Activated T-cell treated with anti-CD3 and anti-CD28 coated beads for 4 hours (primary cell): ENCODE measurements around the gene CHST8.

ENCODE experiments used
- DNase-seq: peaks from one replicate; pipeline ENCODE4 v3.0.0-alpha.2; 2020

CHST8 gene

DNA sequence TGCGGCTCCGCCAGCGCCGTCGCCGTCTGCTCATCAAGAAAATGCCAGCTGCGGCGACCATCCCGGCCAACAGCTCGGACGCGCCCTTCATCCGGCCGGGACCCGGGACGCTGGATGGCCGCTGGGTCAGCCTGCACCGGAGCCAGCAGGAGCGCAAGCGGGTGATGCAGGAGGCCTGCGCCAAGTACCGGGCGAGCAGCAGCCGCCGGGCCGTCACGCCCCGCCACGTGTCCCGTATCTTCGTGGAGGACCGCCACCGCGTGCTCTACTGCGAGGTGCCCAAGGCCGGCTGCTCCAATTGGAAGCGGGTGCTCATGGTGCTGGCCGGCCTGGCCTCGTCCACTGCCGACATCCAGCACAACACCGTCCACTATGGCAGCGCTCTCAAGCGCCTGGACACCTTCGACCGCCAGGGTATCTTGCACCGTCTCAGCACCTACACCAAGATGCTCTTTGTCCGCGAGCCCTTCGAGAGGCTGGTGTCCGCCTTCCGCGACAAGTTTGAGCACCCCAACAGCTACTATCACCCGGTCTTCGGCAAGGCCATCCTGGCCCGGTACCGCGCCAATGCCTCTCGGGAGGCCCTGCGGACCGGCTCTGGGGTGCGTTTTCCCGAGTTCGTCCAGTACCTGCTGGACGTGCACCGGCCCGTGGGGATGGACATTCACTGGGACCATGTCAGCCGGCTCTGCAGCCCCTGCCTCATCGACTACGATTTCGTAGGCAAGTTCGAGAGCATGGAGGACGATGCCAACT, 150.5 kb downstream of the CHST8 start:
- DNase-seq = no peak

DNA sequence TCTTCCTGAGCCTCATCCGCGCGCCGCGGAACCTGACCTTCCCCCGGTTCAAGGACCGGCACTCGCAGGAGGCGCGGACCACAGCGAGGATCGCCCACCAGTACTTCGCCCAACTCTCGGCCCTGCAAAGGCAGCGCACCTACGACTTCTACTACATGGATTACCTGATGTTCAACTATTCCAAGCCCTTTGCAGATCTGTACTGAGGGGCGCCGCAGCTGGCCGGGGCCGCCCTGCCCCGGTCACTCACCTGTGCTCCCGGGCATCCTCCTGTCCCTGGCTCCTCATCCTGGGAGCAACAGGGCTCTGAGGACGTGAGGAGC, 151.1 kb downstream of the CHST8 start:
- no peak for DNase-seq

DNA sequence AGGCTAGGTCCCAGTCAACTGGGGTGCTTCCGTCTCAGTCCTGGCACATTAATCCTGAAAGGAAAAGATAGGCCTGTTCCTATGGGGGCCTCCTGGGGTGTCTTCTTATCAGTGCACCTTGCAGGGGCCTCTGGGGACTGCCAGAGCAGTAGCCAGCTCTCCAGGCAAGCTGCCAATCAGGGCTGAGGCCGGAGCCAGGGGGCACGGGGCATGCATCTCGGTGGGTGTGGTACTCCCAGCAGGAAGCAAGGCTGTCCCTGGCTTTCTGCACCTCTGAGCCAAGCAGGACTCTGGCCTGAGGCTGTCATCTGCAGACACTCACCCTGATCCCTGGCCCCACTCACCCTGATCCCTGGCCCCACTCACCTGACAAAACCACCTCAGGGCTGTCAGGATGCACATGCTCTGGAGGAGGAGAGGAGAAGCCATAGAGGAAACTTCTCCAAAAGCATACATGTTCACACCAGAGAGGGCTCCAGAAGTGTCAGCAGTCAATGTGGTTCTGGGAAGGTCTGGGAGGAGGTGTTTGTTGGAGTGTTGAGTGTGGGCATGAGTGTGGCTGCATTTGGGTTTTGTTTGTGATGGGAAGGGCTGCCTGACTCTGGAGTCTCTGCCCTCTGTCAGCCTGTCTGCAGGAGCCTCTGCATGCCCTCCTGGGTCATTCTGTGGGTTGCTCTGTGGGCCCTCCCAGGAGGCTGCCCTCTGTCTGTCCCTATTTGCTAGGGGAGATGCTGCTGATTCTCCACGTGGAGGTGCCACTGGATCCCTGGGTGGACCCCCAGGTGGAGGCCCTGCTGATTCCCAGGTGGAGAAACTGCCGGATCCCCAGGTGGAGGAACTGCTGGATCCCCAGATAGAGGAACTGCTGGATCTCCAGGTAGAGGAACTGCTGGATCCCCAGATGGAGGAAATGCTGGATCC, 152.2 kb downstream of the CHST8 start:
- DNase-seq = no peak

GRCh38 chr19:33774751-33775150, 153.0 kb downstream of the CHST8 start:
- DNase-seq = no peak

DNA sequence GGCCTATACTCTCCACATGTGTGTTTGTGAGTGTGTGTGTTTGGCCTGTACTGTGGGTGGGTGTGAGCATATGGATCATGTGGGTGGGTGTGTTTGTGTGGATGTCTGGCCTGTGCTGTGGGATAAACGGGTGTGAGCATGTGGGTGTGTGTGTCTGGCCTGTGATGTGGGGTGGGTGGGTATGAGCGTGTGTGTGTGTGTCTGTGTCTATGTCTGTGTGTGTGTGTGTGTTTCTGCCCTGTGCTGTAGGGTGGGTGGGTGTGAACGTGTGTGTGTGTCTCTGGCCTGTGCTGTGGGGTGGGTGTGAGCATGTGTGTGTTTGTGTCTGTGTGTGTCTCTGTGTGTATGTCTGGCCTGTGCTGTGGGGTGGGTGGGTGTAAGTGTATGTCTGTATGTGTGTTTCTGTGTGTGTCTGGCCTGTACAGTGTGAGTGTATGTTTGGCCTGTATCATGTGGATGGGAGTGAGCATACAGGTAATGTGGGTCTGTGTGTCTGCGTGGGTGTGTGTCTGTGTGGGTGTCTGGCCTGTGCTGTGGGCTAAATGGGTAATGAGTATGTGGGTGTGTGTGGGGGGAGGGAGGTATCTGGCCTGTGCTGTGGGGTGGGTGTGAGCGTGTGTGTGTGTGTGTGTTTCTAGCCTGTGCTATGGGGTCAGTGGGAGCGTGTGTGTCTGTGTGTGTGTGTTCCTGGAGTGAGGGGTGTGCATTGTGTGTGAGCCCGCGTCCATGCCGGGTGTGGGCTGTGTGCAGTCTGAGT, 154.2 kb downstream of the CHST8 start:
- DNase-seq = no peak

- no peak for DNase-seq
These were observed 155.6 kb downstream of the CHST8 start for GRCh38 chr19:33777351-33777750.

GRCh38 chr19:33777753-33778088, 156.0 kb downstream of the CHST8 start:
- no peak for DNase-seq

DNA sequence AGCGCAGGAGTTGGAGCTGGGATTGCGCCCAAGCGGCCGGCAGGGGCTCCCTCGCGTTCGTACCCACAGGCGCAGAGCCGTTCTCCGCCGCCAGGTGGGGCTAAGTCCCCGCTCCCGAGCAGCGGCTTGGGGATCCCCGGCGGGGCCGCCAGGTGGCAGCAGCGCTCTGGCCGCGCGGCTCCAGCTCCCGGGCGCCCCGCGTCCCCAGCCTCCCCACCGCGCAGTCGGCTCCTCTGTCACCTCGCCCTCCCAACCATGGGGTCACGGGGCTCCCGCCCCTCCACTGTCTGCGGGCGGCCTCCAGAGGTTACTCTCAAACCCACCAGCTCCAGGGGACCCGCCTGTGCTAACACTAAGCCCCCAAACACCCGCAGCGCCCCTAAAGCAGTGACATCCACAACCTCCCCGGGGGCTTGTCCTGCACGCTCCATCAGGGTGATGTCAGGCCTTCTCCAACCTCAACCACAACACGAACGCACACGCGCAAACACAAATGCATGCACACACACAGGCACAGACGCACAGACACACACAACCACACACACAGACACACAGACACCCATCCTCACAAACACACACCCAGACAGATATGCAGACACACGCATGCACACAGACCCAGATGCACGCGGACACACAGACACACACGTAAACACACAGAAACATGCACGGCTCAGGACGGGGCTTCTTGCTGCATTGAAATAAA, 156.5 kb downstream of the CHST8 start:
- DNase-seq = peak; percentile 76

- no peak for DNase-seq
These were observed 158.1 kb downstream of the CHST8 start for GRCh38 chr19:33779849-33780248.

DNA sequence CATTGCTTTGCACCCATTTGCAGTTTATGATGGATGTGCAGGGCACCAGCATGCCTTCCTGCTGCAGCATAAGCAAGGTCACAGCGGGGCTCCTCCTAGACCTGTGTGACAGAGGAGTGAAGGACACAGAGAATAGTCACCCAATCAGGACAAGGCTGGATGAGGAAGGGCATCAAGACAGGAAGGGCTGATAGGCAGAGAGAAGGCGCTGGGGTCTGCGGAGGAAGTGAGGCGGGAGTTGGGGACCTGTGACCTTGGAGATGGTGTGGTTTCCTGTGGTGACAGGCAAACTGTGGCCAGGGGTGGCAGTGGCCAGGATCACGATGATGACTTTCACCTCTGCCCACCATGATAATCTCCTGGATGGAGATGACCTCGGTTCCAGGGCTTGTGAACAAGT, 158.5 kb downstream of the CHST8 start:
- no peak for DNase-seq

- DNase-seq = no peak
These were observed 159.0 kb downstream of the CHST8 start for GRCh38 chr19:33780746-33781145.

GRCh38 chr19:33781415-33781935, 159.7 kb downstream of the CHST8 start:
- DNase-seq = no peak

DNA sequence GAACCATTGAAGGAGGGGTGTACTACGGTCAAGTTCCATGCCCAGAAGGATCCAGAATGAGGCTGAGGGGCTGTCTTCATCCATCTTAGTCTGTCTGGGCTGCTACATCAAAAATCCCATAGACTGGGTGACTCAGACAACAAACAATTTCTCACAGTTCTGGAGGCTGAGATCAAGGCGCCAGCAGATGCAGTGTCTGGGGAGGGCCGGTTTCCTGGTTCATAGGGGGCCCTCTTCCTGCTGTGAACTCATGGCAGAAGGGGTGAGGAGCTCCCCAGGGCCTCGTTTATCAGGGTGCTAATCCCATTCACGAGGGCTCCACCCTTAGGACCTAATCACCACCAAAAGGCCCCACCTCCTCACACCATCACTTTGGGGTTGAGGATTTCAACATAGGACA, 160.2 kb downstream of the CHST8 start:
- no peak for DNase-seq

DNA sequence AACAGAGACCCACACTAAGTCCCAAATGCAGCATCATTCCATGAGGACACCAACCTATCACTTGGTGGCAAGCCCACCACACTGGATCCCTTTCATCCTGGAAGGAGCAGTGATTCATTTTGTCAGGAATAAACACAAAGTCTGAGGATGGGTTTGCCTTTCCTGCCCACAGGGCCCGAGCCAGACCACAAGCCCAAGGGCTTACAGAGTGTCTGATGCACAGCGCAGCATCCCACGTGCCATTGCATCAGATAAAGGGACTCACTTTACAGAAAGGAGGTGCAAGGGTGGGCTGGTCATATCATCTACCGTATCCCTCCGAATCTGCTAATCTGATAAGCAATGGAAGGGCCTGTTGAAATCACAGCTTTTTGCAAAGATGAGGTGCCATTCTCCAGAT, 162.7 kb downstream of the CHST8 start:
- no peak for DNase-seq

DNA sequence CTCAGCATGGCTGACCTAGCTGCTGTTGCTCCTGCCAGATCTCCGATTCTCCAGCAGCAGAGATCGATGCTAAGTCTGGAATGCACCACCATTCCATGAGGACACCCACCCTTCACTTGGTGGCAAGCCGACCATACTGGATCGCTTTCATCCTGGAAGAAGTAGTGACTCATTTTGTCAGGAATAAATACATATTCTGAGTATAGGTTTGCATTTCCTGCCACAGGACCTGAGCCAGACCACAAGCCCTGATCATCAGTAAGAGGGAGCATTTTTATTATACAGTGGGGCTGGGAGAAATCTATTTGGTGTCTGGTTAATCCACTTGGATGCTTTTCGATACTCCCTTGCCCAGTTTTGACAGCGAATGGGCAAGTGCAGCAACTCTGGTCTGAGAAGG, 164.0 kb downstream of the CHST8 start:
- no peak for DNase-seq

- DNase-seq = no peak
These were observed 166.9 kb downstream of the CHST8 start for GRCh38 chr19:33788676-33789075.

DNA sequence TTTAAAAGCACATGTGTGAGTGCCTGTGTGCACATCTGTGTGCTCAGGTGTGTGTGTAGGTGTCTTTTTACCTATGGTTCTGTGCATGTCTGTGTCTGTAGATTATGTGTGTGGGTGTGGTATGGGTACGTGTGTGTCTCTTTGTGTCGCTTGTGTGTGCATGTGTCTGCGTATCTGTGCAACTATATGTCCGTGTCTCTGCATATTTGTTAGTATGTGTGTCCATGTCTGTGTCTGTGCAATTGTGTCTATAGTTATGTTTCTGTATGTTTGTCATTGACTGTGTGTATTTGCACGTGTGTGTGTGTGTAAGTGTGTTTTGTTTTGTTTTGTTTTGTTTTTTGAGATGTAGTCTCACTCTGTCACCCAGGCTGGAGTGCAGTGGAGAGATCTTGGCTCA, 167.6 kb downstream of the CHST8 start:
- DNase-seq = no peak

DNA sequence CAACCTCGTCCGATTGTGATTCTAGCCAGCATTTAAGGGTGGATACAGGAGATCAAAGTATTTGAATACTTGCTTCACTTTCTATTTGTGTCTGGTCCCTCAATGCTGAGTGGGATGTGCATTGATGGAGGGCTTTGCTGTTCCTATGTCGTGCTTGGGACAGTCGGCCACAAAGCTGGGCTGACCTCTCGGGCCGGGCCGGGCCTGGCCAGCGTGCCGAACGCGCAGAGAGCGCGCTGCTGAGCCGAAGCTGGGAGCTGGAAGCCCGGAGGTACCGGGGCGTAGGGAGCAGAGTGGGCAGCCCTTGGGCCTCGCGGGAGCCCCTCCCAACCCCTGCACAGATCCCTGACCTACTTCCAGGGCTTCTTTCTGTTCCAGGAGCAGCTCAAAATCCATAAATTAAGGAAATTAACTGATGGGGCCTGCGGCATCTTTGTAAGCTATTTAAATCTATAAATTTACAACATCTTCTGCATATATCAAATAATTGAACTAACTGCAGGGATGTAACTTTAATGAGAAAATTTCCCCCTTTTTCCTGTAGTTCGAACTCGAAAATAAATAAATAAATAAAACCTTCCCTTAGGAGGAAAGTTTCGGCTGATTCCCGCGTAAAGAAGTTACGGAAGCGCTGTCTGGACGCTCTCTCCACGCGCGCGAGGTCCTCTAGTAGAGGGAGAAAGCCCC, 173.1 kb downstream of the CHST8 start:
- no peak for DNase-seq

GRCh38 chr19:33795370-33796163, 173.8 kb downstream of the CHST8 start:
- peak; percentile 36 for DNase-seq

GRCh38 chr19:33796164-33796875, 174.6 kb downstream of the CHST8 start, which contains the start of gene KCTD15:
Gene KCTD15, plus strand, starts transcription at chr19:33796870. Its CDS starts 3,585 bp downstream, at chr19:33800455.
- DNase-seq = no peak
